H1 (cell line): ENCODE measurements around the gene DYNC1I1. TPM values are rescaled to one million over a fixed set of nuclear protein-coding genes. Genes with fewer than 3 reads are reported as not detected.

ENCODE experiments used
- EGR1 ChIP-seq: IDR thresholded peaks from 2 replicates; pipeline ENCODE4 v1.6.1; 2011; ENCODE audit warnings: low read depth, low read length, borderline replicate concordance
- MAX ChIP-seq: IDR thresholded peaks from 2 replicates; pipeline ENCODE4 v1.6.1; 2012; ENCODE audit warnings: inconsistent platforms
- SIRT6 ChIP-seq: IDR thresholded peaks from one replicate; pipeline ENCODE4 v1.7.1; 2012; ENCODE audit warnings: low read length, inconsistent platforms
- SIX5 ChIP-seq: IDR thresholded peaks from 2 replicates; pipeline ENCODE4 v1.6.1; 2011; ENCODE audit warnings: mild to moderate bottlenecking, low read depth, low read length
- polyA plus RNA-seq, 7 experiments: library from polyadenylated mRNA; depleted of rRNA in 3 of 7; stranded (reverse) in 5 of 7; unstranded in 2 of 7; fragments of >200 nt in 5 of 7; fragments of 200-250 nt in 2 of 7; gene quantifications; 1 replicate in 5 of 7; 2 replicates in 1 of 7; 4 replicates in 1 of 7; pipeline versions ENCODE4 v1.2.1 to v1.2.3, GENCODE V29; 2011 to 2013; ENCODE audit warnings: missing spikeins in 2 of 7, mixed read lengths in 2 of 7
- total RNA-seq: library from RNA; stranded (reverse); fragmentation: NEBNext Ultra II Directional; extraction: Animal tissue kit (Norgen Biotek cat#: 25700); gene quantifications from 2 replicates; pipeline ENCODE4 v1.2.1, GENCODE V29; 2021

DYNC1I1 gene
- total and polyA plus RNA-seq, 2 of the 8 experiments (the other 6 are each of a cell fraction or from before 2014, with no cell fraction given): 0.45 to 0.58 TPM

GRCh38 chr7:95977994-95978393 is 205.6 kb downstream of the DYNC1I1 start (continued):
- TF ChIP-seq SIRT6: no peak
- TF ChIP-seq EGR1: no peak
- no peak for TF ChIP-seq MAX
- no peak for TF ChIP-seq SIX5
